Gastrocnemius medialis (tissue), 4 donors: Measurements from ENCODE around the gene NRG2.

Source experiments
- POLR2A ChIP-seq, 2 donors: fragments of 450-650 bp; IDR thresholded peaks; one replicate each; pipeline ENCODE4 v1.6.1; 2017; ENCODE audit warnings: antibody characterized with exemption in 2 of 2, mild to moderate bottlenecking in 2 of 2, moderate library complexity in 2 of 2
- TF ChIP-seq, protein P1 (sequence below), 5 experiments: fragments of 450-650 bp in 3 of 5; fragments of 200-600 bp in 2 of 5; sonication (generic) in 2 of 5; IDR thresholded peaks in 4 of 5; conservative IDR thresholded peaks in 1 of 5; 1 replicate in 4 of 5; 2 replicates in 1 of 5; pipeline ENCODE4 v1.5.1; 2016 to 2019; ENCODE audit warnings: antibody characterized with exemption in 5 of 5, mild to moderate bottlenecking in 3 of 5, moderate library complexity in 3 of 5

DNA sequence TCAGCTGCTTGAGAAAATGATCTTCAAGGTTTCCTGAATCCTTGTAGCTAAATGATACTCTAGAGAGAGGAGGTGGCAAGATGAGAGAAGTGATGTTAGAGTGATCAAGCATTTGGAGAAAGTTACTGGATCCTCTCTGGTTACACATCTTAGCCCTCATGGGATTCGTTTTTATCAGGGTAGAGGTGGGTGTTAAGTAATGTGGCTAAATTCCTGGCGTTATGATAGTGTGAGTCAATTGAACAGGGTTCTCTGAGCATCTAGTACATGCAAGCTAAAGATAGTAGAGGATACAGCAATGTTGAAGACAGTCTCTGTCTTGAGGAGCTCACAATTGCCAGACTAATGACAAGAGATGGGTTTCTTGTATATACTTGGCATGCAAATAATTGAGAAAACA is 123.8 kb downstream of the NRG2 start:
- TF ChIP-seq, protein P1, sequence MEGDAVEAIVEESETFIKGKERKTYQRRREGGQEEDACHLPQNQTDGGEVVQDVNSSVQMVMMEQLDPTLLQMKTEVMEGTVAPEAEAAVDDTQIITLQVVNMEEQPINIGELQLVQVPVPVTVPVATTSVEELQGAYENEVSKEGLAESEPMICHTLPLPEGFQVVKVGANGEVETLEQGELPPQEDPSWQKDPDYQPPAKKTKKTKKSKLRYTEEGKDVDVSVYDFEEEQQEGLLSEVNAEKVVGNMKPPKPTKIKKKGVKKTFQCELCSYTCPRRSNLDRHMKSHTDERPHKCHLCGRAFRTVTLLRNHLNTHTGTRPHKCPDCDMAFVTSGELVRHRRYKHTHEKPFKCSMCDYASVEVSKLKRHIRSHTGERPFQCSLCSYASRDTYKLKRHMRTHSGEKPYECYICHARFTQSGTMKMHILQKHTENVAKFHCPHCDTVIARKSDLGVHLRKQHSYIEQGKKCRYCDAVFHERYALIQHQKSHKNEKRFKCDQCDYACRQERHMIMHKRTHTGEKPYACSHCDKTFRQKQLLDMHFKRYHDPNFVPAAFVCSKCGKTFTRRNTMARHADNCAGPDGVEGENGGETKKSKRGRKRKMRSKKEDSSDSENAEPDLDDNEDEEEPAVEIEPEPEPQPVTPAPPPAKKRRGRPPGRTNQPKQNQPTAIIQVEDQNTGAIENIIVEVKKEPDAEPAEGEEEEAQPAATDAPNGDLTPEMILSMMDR (IDR thresholded peaks at IDR 0.05 in 4 of 5, conservative IDR thresholded peaks at IDR 0.05 in 1 of 5), result no peak
- TF ChIP-seq POLR2A (IDR thresholded peaks at IDR 0.05), result no peak
